MM.1S (cell line): ENCODE data around the gene ABHD16A.

Source experiments
- CTCF ChIP-seq: fragments of 300-600 bp; sonication (generic); IDR thresholded peaks from 2 replicates; pipeline ENCODE4 v1.5.1; 2016; ENCODE audit warnings: antibody characterized with exemption, low read length, mixed read lengths
- EZH2 ChIP-seq: fragments of 300-600 bp; sonication (generic); optimal IDR thresholded peaks from 2 replicates; pipeline ENCODE3; 2017; ENCODE audit warnings: low read depth, mild to moderate bottlenecking, antibody characterized with exemption, low read length, mixed read lengths
- EZH2phosphoT487 ChIP-seq: fragments of 300-600 bp; sonication (generic); IDR thresholded peaks from 2 replicates; pipeline ENCODE4 v1.6.1; 2018; ENCODE audit warnings: antibody characterized with exemption, low read length

- no peak for TF ChIP-seq CTCF
- no peak for TF ChIP-seq EZH2
- TF ChIP-seq EZH2phosphoT487, result no peak
These were observed 31.2 kb upstream of the ABHD16A start for GRCh38 chr6:31734247-31734820.
